ENCODE measurements around the gene PPP1R3F.

- no peak for TF ChIP-seq CTCF (IDR thresholded peaks at IDR 0.05)
- TF ChIP-seq EZH2 (IDR thresholded peaks at IDR 0.05; ENCODE audit: borderline replicate concordance, insufficient read depth, low read depth, low read length, poor library complexity, severe bottlenecking), result no peak
These were observed 9.2 kb upstream of the PPP1R3F start for GRCh38 chrX:49260221-49260985.

Measured in B cell (primary cell).